Loucy (cell line): ENCODE measurements around the gene CFAP65.

Source experiments
- H2AFZ ChIP-seq: fragments of 200-600 bp; sonication (generic); 2 replicates; pipeline ENCODE4 v1.6.0; 2016; ENCODE audit warnings: antibody characterized with exemption, mild to moderate bottlenecking, low read length, moderate library complexity
- H3F3A ChIP-seq: fragments of 200-600 bp; 2 replicates; pipeline ENCODE4 v1.6.0; 2016; ENCODE audit warnings: antibody characterized with exemption, low read depth, mild to moderate bottlenecking
- H3K27me3 ChIP-seq: fragments of 200-600 bp; sonication (generic); 2 replicates; pipeline ENCODE4 v1.6.1; 2014; ENCODE audit warnings: low read length, mild to moderate bottlenecking; ENCODE audit not compliant: insufficient read depth, poor library complexity, severe bottlenecking
- H3K36me3 ChIP-seq: fragments of 200-600 bp; sonication (generic); 2 replicates; pipeline ENCODE4 v1.6.1; 2016; ENCODE audit warnings: low read length; ENCODE audit not compliant: insufficient read depth
- H3K4me1 ChIP-seq: fragments of 200-600 bp; sonication (generic); 2 replicates; pipeline ENCODE4 v1.5.1; 2014; ENCODE audit warnings: low read length, mild to moderate bottlenecking; ENCODE audit not compliant: insufficient read depth, poor library complexity, severe bottlenecking
- H3K4me2 ChIP-seq: fragments of 200-600 bp; sonication (generic); 2 replicates; pipeline ENCODE4 v1.6.0; 2014; ENCODE audit warnings: antibody characterized with exemption, low read length, low read depth, mild to moderate bottlenecking; ENCODE audit not compliant: poor library complexity, severe bottlenecking
- H3K4me3 ChIP-seq: fragments of 200-600 bp; sonication (generic); 2 replicates; pipeline ENCODE4 v1.5.1; 2014; ENCODE audit warnings: low read length, mild to moderate bottlenecking, mixed read lengths; ENCODE audit not compliant: poor library complexity, severe bottlenecking
- H3K79me2 ChIP-seq: fragments of 200-600 bp; sonication (generic); 2 replicates; pipeline ENCODE4 v1.6.1; 2014; ENCODE audit warnings: low read length; ENCODE audit not compliant: insufficient read depth
- H3K9ac ChIP-seq: fragments of 200-600 bp; sonication (generic); 2 replicates; pipeline ENCODE4 v1.6.0; 2014; ENCODE audit warnings: mild to moderate bottlenecking, low read depth, low read length, moderate library complexity; ENCODE audit not compliant: poor library complexity, severe bottlenecking
- H3K9me2 ChIP-seq: fragments of 200-600 bp; sonication (generic); replicated peaks from 2 replicates; pipeline ENCODE4 v1.6.1; 2016; ENCODE audit warnings: low read depth, low read length, mixed read lengths
- H3K9me3 ChIP-seq: fragments of 200-600 bp; sonication (generic); 2 replicates; pipeline ENCODE4 v1.6.1; 2014; ENCODE audit warnings: mild to moderate bottlenecking, antibody characterized with exemption, low read length, low read depth; ENCODE audit not compliant: insufficient read depth
- H4K20me1 ChIP-seq: fragments of 200-600 bp; sonication (generic); 2 replicates; pipeline ENCODE4 v1.6.0; 2014; ENCODE audit warnings: antibody characterized with exemption, low read length, mild to moderate bottlenecking; ENCODE audit not compliant: insufficient read depth, poor library complexity, severe bottlenecking
- CTCF ChIP-seq: fragments of 200-600 bp; sonication (generic); conservative IDR thresholded peaks from 2 replicates; pipeline ENCODE4 v1.5.1; 2014; ENCODE audit warnings: mild to moderate bottlenecking, antibody characterized with exemption, low read length
- EZH2phosphoT487 ChIP-seq: fragments of 200-600 bp; IDR thresholded peaks from 2 replicates; pipeline ENCODE4 v1.6.1; 2018; ENCODE audit warnings: antibody characterized with exemption, mild to moderate bottlenecking, moderate library complexity, borderline replicate concordance

The CFAP65 gene

DNA sequence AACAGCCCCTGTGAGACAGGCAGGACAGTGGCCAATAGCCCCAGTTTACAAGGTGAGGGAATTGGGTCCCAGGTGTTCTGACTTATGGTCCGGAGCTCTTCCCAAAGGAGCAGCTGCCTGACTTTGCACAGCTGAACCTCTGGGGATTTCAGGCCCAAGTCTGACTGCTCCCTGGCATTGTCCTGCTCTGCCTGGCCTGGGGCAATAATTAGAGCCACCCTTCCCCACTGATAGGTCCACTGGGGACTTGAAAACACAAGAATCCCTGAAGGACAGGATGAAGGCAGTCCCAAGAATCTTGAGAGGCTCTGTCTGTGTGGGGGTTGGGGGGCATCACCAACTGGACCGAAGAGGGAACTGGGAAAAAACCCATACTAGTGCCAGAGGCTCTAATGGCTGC is 52.7 kb downstream of the CFAP65 start:
- Histone ChIP-seq H3K9me3 (no peaks in the 10 kb centered on the region), H3K9ac (no peak overlapping the region), H4K20me1 (no peaks in the 10 kb centered on the region), H3K4me1 (peaks cover 4% of the 10 kb centered on the region), H2AFZ (no peak overlapping the region), H3K27me3 (no peaks in the 10 kb centered on the region), H3K36me3 (no peaks in the 10 kb centered on the region), H3K79me2 (no peaks in the 10 kb centered on the region), H3K4me3 (no peak overlapping the region), H3F3A (no peaks in the 10 kb centered on the region), H3K4me2 (no peak overlapping the region), H3K9me2 (no peaks in the 10 kb centered on the region)
- TF ChIP-seq EZH2phosphoT487 (no peak), CTCF (no peak)

DNA sequence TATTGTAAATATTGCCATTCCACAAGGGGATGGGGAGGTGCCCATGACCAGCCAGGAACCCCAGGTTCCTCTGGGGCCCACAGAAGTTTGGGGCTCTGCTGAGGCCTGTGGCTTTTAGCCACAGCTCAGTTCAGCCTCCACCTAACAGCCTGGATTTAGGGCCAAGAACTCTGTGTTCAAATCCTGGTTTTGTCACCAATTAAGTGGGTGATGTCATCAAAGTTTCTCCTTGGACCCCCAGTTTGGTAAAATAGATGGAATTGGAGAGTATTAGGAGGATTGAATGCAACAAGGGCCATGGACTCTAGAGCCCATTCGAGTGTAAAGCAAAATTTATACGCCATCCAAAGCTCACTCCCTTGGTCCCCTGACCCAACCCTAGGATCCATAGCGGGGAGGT is 53.2 kb downstream of the CFAP65 start:
- H3K36me3 ChIP-seq: no peaks in the 10 kb centered on the region
- TF ChIP-seq EZH2phosphoT487 (no peak), CTCF (no peak)
- no peak overlapping the region for H3K4me3 ChIP-seq
- no peaks in the 10 kb centered on the region for H3K9me3 ChIP-seq
- H3K4me2 ChIP-seq: no peak overlapping the region
- no peak overlapping the region for H2AFZ ChIP-seq
- no peaks in the 10 kb centered on the region for H3K79me2 ChIP-seq
- H4K20me1 ChIP-seq: no peaks in the 10 kb centered on the region
- H3K27me3 ChIP-seq: no peaks in the 10 kb centered on the region
- peaks cover 4% of the 10 kb centered on the region for H3K4me1 ChIP-seq
- no peak overlapping the region for H3K9ac ChIP-seq
- no peaks in the 10 kb centered on the region for H3F3A ChIP-seq
- no peaks in the 10 kb centered on the region for H3K9me2 ChIP-seq

DNA sequence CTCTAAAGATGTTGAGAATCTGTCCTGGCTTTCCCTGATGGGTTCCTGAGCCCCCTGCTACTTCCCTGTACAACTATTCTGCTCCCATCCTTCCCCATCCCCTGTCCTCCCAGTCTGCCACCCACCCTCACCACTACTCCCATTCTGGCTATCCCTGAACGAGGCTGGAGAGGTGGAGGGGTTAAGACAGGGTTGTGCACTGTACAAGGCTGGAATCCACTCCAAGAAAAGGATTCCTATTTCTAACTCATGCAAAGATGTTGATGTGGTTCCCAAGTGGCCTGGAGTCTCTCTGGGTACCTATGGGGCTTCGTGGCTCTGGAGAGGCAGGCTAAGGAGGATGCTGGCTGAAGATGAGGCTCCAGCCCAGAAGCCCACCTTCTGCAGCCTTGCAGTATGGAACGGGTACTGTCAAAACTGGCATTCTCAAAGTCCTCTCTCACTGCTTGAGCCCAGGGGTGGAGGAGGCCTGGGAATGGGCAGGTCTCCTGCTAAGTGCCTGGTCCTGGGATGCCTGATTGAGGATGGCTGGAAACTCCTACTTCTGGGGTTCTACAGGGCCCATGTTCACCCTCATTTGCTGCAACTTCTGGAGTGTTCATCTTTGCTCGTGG is 55.1 kb downstream of the CFAP65 start:
- no peaks in the 10 kb centered on the region for H3K79me2 ChIP-seq
- no peak for TF ChIP-seq EZH2phosphoT487
- TF ChIP-seq CTCF: no peak
- no peak overlapping the region for H3K4me3 ChIP-seq
- no peaks in the 10 kb centered on the region for H3K36me3 ChIP-seq
- no peaks in the 10 kb centered on the region for H4K20me1 ChIP-seq
- no peaks in the 10 kb centered on the region for H3F3A ChIP-seq
- H3K9me3 ChIP-seq: no peaks in the 10 kb centered on the region
- H3K27me3 ChIP-seq: no peaks in the 10 kb centered on the region
- no peak overlapping the region for H3K9ac ChIP-seq
- H3K4me1 ChIP-seq: peaks cover 4% of the 10 kb centered on the region
- H2AFZ ChIP-seq: no peak overlapping the region
- no peaks in the 10 kb centered on the region for H3K9me2 ChIP-seq
- H3K4me2 ChIP-seq: no peak overlapping the region
